ENCODE data around the gene ATG16L1. TPM values are rescaled to one million over a fixed set of nuclear protein-coding genes. Genes with fewer than 3 reads are reported as not detected.

The ATG16L1 gene
- total and polyA plus RNA-seq, 9 of the 15 experiments (the other 6 are each of a cell fraction or from before 2014, with no cell fraction given), result 6.4 to 21.3 (median 17.2) TPM

- TF ChIP-seq, protein P1, sequence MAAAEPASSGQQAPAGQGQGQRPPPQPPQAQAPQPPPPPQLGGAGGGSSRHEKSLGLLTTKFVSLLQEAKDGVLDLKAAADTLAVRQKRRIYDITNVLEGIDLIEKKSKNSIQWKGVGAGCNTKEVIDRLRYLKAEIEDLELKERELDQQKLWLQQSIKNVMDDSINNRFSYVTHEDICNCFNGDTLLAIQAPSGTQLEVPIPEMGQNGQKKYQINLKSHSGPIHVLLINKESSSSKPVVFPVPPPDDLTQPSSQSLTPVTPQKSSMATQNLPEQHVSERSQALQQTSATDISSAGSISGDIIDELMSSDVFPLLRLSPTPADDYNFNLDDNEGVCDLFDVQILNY (CRISPR knock-in tag; IDR thresholded peaks at IDR 0.05), result no peak
- TF ChIP-seq NFATC3 (IDR thresholded peaks at IDR 0.05) (no peak), SRSF3 (IDR thresholded peaks at IDR 0.05; ENCODE audit: insufficient read depth, low read length) (no peak), ZNF507 (tag; conservative IDR thresholded peaks at IDR 0.05) (no peak), ID3 (CRISPR knock-in tag; IDR thresholded peaks at IDR 0.05) (no peak), ID3 (tag; IDR thresholded peaks at IDR 0.05) (no peak), VEZF1 (CRISPR knock-in tag; IDR thresholded peaks at IDR 0.05) (no peak), ZMIZ1 (IDR thresholded peaks at IDR 0.05; ENCODE audit: low read depth in 2 of 2, low read length in 2 of 2) (no peak), RBFOX2 (IDR thresholded peaks at IDR 0.05; ENCODE audit: low read depth, low read length) (no peak), SREBF1 (IDR thresholded peaks at IDR 0.05; ENCODE audit: borderline replicate concordance, low read depth, low read length) (no peak)
- TF ChIP-seq, protein P2, sequence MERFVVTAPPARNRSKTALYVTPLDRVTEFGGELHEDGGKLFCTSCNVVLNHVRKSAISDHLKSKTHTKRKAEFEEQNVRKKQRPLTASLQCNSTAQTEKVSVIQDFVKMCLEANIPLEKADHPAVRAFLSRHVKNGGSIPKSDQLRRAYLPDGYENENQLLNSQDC (CRISPR knock-in tag; IDR thresholded peaks at IDR 0.05), result no peak
- TF ChIP-seq, protein P3, sequence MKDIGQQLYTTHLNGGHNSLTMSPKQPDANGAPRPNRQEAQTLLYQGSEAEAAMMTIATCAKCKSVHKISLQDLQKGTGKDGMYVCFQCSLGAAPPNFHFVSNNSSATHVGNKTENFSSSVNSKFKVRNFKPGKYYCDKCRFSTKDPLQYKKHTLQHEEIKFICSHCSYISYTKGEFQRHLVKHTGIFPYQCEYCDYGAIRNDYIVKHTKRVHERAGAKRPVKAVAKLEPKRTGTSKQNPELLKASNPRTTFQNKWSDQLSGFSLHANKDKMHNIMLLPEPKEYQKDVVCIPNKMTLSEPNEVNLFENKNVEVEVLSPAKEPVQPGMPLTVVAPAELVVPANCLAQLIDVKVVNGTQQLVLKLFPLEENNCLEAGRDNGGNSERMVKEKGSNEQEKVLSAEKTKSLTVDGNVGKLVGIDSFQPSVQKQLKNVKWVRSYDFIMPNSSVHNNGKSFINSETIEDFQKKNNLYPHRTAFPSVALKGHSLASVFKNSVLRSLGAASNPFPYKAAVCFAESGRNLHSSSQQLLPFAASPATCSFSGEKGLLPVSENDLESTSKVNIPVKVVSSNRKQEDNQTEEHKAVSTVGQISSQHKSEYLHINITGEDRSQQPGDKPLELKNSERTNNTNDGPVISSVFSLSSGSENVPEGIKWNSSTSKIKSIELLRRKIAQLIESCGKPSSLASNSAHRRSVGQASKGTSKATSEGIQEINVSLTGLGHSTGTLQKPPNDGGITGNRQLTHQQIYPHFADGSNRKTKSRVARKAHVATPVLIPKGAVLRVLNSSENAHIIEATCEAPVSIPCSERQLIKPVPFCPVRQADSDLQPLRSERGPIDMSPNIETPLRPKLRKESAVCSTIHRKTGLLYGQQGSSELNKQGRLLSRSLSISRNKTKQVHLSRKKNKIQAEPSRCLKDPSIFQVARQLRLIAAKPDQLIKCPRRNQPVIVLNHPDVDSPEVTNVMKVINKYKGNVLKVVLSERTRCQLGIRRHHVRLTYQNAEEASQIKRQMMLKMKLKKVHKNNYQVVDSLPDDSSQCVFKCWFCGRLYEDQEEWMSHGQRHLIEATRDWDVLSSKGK (CRISPR knock-in tag; IDR thresholded peaks at IDR 0.05), result no peak
Observed at GRCh38 chr2:233209117-233209532, 42.3 kb upstream of the ATG16L1 start (continued).

Measured in K562 (cell line).